ENCODE data around the gene PURA.

- TF ChIP-seq POLR2A (IDR thresholded peaks at IDR 0.05; ENCODE audit: low read depth, low read length) (no peak), TAF1 (IDR thresholded peaks at IDR 0.05; ENCODE audit: borderline replicate concordance, low read depth, low read length) (no peak)
Measured at GRCh38 chr5:140093179-140093578, 20.7 kb upstream of the PURA start.

All from GM12892 (cell line).